Effector memory CD8-positive, alpha-beta T cell (primary cell): ENCODE measurements around the gene NDUFV2.

Source experiments
- ATAC-seq: fragments of 150-1000 bp; cut with Tn5 transposase; replicated peaks from 2 replicates; pipeline ENCODE4 v1.10.0; 2021; ENCODE audit warnings: mild to moderate bottlenecking, moderate library complexity
- DNase-seq, 3 experiments: peaks; one replicate each; pipeline ENCODE4 v3.0.0; 2021
- H3K27ac Mint-ChIP-seq, 2 donors: one replicate each; pipeline ENCODE4 v1.8.0; 2022; ENCODE audit warnings: mild to moderate bottlenecking in 2 of 2, mixed read lengths in 2 of 2, moderate library complexity in 2 of 2
- H3K27me3 Mint-ChIP-seq, 2 donors: one replicate each; pipeline ENCODE4 v1.8.0; 2022; ENCODE audit warnings: mixed read lengths in 2 of 2
- H3K36me3 Mint-ChIP-seq: one replicate; pipeline ENCODE4 v1.8.0; 2022; ENCODE audit warnings: mild to moderate bottlenecking, moderate library complexity, mixed read lengths; ENCODE audit not compliant: insufficient read depth
- H3K4me1 Mint-ChIP-seq, 2 donors: one replicate each; pipeline ENCODE4 v1.8.0; 2022; ENCODE audit warnings: low read depth in 2 of 2, mixed read lengths in 2 of 2
- H3K4me3 Mint-ChIP-seq, 2 donors: one replicate each; pipeline ENCODE4 v1.8.0; 2022; ENCODE audit warnings: mild to moderate bottlenecking in 2 of 2, mixed read lengths in 2 of 2, moderate library complexity in 2 of 2
- H3K9me3 Mint-ChIP-seq, 2 donors: one replicate each; pipeline ENCODE4 v1.8.0; 2022; ENCODE audit warnings: mixed read lengths in 2 of 2

Gene NDUFV2

DNA sequence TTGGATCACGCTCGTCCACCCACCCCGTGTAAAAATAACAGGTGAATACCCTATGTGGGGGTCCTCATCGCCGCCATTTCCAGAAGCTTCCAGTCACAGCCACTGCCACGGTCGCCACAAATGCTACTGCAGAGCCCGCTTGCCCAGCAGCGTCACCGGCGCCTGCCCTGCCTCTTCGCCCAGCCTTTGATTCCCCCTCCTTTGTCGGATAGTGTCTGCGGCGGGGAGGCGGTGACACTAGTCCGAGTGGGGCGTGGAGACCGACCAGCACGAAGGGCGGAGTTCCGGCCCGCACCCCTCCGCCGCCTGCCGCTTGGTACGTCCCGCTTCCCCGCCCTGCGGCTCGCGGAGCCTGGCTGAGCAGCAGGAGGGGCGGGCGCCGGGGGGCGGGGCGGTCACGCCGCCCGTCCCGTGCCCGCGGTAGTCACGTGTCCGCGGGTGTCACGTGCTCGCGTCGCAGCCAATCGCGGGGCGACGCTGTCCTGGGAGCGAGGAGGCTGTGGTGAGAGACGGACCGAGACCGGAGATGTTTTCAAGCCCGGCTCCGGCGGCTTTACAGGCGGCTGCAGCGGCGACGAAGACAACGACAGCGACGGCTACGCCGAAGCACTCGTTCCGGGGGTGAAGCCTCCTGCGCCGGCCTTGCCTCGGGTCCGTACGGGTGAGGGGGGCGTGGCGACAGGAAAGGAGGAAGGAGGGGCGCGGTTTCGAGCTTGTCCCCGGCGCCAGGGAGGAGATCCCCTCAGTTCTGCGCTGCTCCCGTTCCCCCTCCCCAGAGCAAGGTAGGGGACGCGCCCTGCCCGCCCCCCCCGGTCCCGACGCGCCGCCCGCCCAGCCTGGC, 34.0 kb downstream of the NDUFV2 start, which contains the start of gene ANKRD12:
ANKRD12 (plus strand) TSS at position 467 of the 841 bp plus-strand sequence. CDS start 45,652 bp downstream, outside the sequence.
- ATAC-seq (peak; percentile 71), DNase-seq (peak; percentile 98 to 99 (median 99))
- H3K4me3 Mint-ChIP-seq: peak within 1 kb of the TSS; percentile 94 to 96
- H3K27me3 Mint-ChIP-seq: no peaks in the 10 kb centered on the region
- H3K9me3 Mint-ChIP-seq: no peaks in the 10 kb centered on the region
- peaks cover 63% of the 10 kb centered on the region for H3K36me3 Mint-ChIP-seq
- H3K27ac Mint-ChIP-seq: peak within 1 kb of the TSS; percentile 98 to 99
- peaks cover 43 to 54% of the 10 kb centered on the region in 2 donors for H3K4me1 Mint-ChIP-seq

- DNase-seq (peak; percentile 59 to 70 (median 64)), ATAC-seq (peak; percentile 44)
- Mint-ChIP-seq H3K36me3 (peaks cover 54% of the 10 kb centered on the region), H3K9me3 (no peaks in the 10 kb centered on the region), H3K27me3 (no peaks in the 10 kb centered on the region), H3K4me1 (peaks cover 44 to 59% of the 10 kb centered on the region in 2 donors), H3K4me3 (peak overlapping the region; percentile 94 to 96), H3K27ac (peak overlapping the region; percentile 98 to 99)
Measured at GRCh38 chr18:9137168-9138066, 34.9 kb downstream of the NDUFV2 start.

DNA sequence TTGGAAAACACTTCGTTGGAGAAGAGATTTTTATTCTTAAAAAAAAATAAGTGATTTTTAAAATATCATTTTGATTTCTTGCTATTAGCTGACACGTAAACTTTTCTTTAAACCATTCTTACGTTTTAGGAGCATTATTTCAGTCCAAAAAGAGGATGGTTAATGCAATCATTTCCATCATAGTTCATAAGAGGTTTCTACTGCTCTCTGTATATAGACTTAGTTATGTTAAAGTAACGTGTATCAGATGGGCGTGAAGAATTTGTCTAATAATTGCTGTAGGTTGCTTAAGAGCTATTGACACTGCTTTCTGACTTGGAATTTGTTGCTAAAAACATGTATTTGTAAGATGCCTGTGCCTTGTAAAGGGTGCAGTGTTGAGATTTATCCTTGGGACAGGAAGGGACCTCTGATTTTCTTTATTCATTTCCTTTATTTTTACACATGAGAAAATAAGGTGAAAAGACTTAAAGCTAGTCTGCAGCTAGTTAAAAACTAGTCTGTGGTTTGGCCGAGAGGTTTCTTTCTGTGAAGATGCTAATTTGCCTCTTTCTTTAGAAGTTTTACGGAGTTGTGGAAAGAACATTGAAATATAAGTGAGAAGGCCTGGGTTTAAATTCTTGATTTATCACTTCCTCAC, 37.0 kb downstream of the NDUFV2 start:
- peak overlapping the region; percentile 83 to 84 for H3K4me3 Mint-ChIP-seq
- H3K9me3 Mint-ChIP-seq: no peaks in the 10 kb centered on the region
- H3K27ac Mint-ChIP-seq: peak overlapping the region; percentile 90 to 93
- peaks cover 49 to 63% of the 10 kb centered on the region in 2 donors for H3K4me1 Mint-ChIP-seq
- peaks cover 51% of the 10 kb centered on the region for H3K36me3 Mint-ChIP-seq
- no peaks in the 10 kb centered on the region for H3K27me3 Mint-ChIP-seq
- ATAC-seq (no peak), DNase-seq (no peak)

DNA sequence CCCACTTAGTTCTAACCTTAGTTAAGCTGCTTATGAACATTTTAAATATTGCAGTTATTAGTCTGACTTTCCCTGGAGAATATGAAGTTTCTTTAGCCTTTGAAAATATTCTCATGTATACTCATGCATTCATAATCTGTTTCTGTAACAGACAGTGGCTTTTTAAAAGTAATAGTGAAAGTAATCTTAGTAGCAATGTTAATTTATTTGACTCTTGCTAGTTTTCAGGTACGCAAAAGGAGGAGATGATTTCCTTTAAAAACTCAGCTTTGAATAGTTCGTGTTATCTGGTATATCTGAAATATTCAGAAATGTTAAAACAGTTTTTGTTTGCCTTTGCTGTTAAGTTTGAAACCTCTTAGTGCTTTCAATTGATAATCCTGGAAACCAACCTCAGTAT, 37.9 kb downstream of the NDUFV2 start:
- peak overlapping the region; percentile 83 to 84 for H3K4me3 Mint-ChIP-seq
- peak overlapping the region; percentile 90 to 93 for H3K27ac Mint-ChIP-seq
- DNase-seq: no peak
- H3K9me3 Mint-ChIP-seq: no peaks in the 10 kb centered on the region
- H3K36me3 Mint-ChIP-seq: peaks cover 43% of the 10 kb centered on the region
- no peak for ATAC-seq
- peaks cover 53 to 64% of the 10 kb centered on the region in 2 donors for H3K4me1 Mint-ChIP-seq
- no peaks in the 10 kb centered on the region for H3K27me3 Mint-ChIP-seq

GRCh38 chr18:9140984-9141383, 38.5 kb downstream of the NDUFV2 start:
- Mint-ChIP-seq H3K27me3 (no peaks in the 10 kb centered on the region), H3K9me3 (no peaks in the 10 kb centered on the region), H3K4me3 (peak overlapping the region; percentile 83 to 84), H3K27ac (peak overlapping the region; percentile 90 to 93), H3K4me1 (peaks cover 52 to 65% of the 10 kb centered on the region in 2 donors), H3K36me3 (peaks cover 43% of the 10 kb centered on the region)
- no peak for DNase-seq
- no peak for ATAC-seq

DNA sequence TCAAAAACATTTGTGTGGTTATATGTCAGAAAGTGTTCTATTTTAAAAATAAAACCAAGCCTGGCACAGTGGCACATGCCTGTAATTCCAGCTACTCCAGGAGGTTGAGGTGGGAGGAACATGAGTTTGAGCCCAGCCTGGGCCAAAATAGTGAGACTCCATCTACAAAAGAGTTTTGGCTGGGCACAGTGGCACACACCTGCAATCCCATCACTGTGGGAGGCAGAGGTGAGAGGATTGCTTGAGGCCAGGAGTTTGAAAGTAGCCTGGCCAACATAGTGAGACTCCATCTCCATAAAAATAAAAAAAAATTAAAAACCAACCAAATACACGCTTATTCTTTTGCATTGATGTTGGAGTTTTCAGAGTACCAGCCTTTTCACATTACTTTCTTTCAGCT, 43.7 kb downstream of the NDUFV2 start:
- Mint-ChIP-seq H3K4me3 (peak overlapping the region in 1 of 2 donors; percentile 31), H3K27ac (peak overlapping the region; percentile 70 to 82)

DNA sequence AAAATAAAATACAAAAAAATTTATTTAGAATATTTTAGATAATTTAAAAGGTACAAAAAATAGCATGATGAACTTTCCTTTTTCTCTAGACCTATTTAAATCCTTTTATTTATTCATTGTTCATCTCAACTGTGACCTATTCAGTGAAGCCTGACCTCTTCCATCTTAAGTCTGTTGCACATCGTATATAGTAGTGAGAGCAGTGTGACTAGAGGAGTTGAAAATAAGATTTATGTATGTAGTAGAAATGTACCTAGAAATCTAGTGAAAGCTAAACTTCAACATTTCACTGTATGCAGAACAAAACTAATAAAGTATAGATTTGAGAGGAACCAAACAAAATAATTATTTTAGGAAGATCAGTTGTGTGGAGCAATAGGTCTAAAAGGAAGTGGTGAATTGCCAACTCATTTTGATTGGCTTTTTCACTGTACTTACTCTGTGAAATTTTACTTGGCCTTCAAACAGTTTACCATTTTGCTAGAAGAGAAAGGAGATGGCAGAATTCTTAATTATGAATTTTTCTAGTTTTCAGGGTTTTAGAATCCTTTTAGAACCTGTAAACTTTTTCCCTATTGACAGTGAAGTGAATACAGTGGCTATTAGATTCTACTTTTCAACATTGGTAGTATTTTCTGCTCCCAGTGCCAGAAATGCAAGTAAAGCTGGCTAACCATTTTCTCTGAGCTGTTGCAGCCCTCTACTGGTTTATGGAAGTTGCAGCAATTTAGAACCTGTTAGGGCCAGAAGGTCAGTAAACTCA, 45.1 kb downstream of the NDUFV2 start:
- peaks cover 41 to 75% of the 10 kb centered on the region in 2 donors for H3K4me1 Mint-ChIP-seq
- peak overlapping the region in 1 of 2 donors; percentile 39 for H3K4me3 Mint-ChIP-seq
- no peaks in the 10 kb centered on the region for H3K27me3 Mint-ChIP-seq
- peak; percentile 77 for ATAC-seq
- peaks cover 23% of the 10 kb centered on the region for H3K36me3 Mint-ChIP-seq
- DNase-seq: peak; percentile 23 to 41 (median 36)
- H3K27ac Mint-ChIP-seq: peak overlapping the region; percentile 30 to 70
- no peaks in the 10 kb centered on the region for H3K9me3 Mint-ChIP-seq

More for the DNA sequence above, 43.7 kb downstream of the NDUFV2 start:
- peaks cover 44 to 77% of the 10 kb centered on the region in 2 donors for H3K4me1 Mint-ChIP-seq
- no peak for DNase-seq
- no peak for ATAC-seq
- peaks cover 23% of the 10 kb centered on the region for H3K36me3 Mint-ChIP-seq
- H3K27me3 Mint-ChIP-seq: no peaks in the 10 kb centered on the region
- no peaks in the 10 kb centered on the region for H3K9me3 Mint-ChIP-seq

DNA sequence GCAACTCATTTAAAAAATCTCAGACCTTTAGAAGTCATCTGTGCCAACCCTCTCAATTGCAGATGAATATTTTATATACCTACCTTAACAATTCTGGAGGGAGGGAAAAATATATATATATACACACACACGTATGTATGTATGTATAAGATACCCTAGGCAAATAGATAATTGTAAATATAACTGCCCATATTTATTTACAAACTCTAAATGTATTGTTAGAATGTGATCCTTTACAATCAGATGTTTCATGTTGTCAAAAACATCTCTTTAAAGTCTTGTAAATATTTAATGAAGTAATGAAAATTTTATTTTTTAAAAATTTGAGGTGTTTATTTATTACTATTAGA, 45.7 kb downstream of the NDUFV2 start:
- Mint-ChIP-seq H3K27ac (peak overlapping the region in 1 of 2 donors; percentile 70), H3K4me3 (peak overlapping the region in 1 of 2 donors; percentile 39), H3K4me1 (peaks cover 45 to 79% of the 10 kb centered on the region in 2 donors)

DNA sequence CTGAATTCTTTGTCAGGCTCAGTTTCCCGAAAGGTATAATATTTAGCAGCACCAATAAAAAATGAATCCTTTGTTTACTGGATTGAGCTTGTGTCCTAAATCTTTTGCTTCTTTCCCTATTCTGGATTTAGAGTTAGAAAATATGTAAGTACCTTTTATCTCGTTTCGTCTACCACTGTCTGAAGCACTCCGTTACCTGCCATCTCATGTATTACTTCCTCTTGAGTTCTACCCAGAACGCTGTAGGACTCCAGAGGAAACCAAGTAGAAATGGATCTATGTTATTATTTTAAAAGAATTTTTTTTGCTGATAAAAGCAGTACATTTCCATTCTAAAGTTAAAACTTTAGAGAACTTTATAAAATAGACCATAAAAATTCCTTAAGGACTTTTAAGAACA, 47.6 kb downstream of the NDUFV2 start:
- H3K36me3 Mint-ChIP-seq: peaks cover 14% of the 10 kb centered on the region
- H3K4me1 Mint-ChIP-seq: peaks cover 49 to 86% of the 10 kb centered on the region in 2 donors
- no peaks in the 10 kb centered on the region for H3K27me3 Mint-ChIP-seq
- no peaks in the 10 kb centered on the region for H3K9me3 Mint-ChIP-seq
- DNase-seq (no peak), ATAC-seq (no peak)
- H3K27ac Mint-ChIP-seq: peak overlapping the region in 1 of 2 donors; percentile 27
- H3K4me3 Mint-ChIP-seq: peak overlapping the region in 1 of 2 donors; percentile 1

More for the DNA sequence above, 45.7 kb downstream of the NDUFV2 start:
- Mint-ChIP-seq H3K9me3 (no peaks in the 10 kb centered on the region), H3K36me3 (peaks cover 22% of the 10 kb centered on the region), H3K27me3 (no peaks in the 10 kb centered on the region)
- ATAC-seq (peak; percentile 2), DNase-seq (no peak)

DNA sequence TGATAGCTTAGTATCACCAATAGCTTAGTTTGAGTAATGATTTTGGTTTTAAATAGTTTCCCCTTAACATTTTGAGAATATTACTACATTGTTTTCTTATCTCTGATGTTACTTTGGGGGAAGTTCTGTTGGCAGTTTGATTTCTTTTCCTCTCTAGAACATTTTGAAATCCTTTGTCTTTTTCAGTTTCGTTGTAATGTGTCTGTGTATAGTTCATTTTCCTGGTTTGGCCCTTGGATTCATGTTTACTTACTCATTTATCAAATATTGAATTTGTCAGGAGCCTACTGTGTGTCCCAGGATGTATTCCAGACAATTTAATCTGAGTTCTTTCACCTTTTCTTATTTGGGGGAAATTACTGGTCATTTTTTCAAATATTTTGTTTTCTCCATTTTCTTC, 50.8 kb downstream of the NDUFV2 start:
- Mint-ChIP-seq H3K27me3 (no peaks in the 10 kb centered on the region), H3K9me3 (no peaks in the 10 kb centered on the region), H3K4me1 (peaks cover 50 to 86% of the 10 kb centered on the region in 2 donors), H3K27ac (peak overlapping the region; percentile 16 to 84), H3K36me3 (peaks cover 4% of the 10 kb centered on the region), H3K4me3 (peak overlapping the region; percentile 2 to 19)
- DNase-seq (no peak), ATAC-seq (no peak)

- Mint-ChIP-seq H3K27ac (peak overlapping the region in 1 of 2 donors; percentile 63), H3K27me3 (no peaks in the 10 kb centered on the region), H3K4me3 (peak overlapping the region; percentile 20 to 40), H3K4me1 (peaks cover 47 to 75% of the 10 kb centered on the region in 2 donors), H3K36me3 (peaks cover 13% of the 10 kb centered on the region), H3K9me3 (no peaks in the 10 kb centered on the region)
- DNase-seq: no peak
- no peak for ATAC-seq
Measured at GRCh38 chr18:9156604-9157249, 54.2 kb downstream of the NDUFV2 start.

- DNase-seq (no peak), ATAC-seq (no peak)
- H3K9me3 Mint-ChIP-seq: no peaks in the 10 kb centered on the region
- no peaks in the 10 kb centered on the region for H3K27me3 Mint-ChIP-seq
- peaks cover 13% of the 10 kb centered on the region for H3K36me3 Mint-ChIP-seq
- peaks cover 50 to 74% of the 10 kb centered on the region in 2 donors for H3K4me1 Mint-ChIP-seq
- peak overlapping the region in 1 of 2 donors; percentile 40 for H3K4me3 Mint-ChIP-seq
- H3K27ac Mint-ChIP-seq: peak overlapping the region in 1 of 2 donors; percentile 63
Measured at GRCh38 chr18:9157806-9158205, 55.3 kb downstream of the NDUFV2 start.
